ENCODE measurements around the gene TMEM184B.

TMEM184B gene

GRCh38 chr22:38271101-38271500, 1.7 kb downstream of the TMEM184B start:
- no peak for TF ChIP-seq ZFX (IDR thresholded peaks at IDR 0.05)
- TF ChIP-seq CTCF (conservative IDR thresholded peaks at IDR 0.05), result no peak
- no peak overlapping the region for H3K27ac ChIP-seq

- TF ChIP-seq CTCF (conservative IDR thresholded peaks at IDR 0.05) (no peak), ZFX (IDR thresholded peaks at IDR 0.05) (no peak)
- no peak overlapping the region for H3K27ac ChIP-seq
These were observed 2.5 kb downstream of the TMEM184B start for GRCh38 chr22:38270091-38270992.

- TF ChIP-seq CTCF (conservative IDR thresholded peaks at IDR 0.05) (no peak), ZFX (IDR thresholded peaks at IDR 0.05) (no peak)
- no peak overlapping the region for H3K27ac ChIP-seq
These were observed 3.3 kb downstream of the TMEM184B start for GRCh38 chr22:38269466-38269865.

GRCh38 chr22:38267086-38267485, 5.7 kb downstream of the TMEM184B start:
- no peak overlapping the region for H3K27ac ChIP-seq
- TF ChIP-seq ZFX (IDR thresholded peaks at IDR 0.05) (no peak), CTCF (conservative IDR thresholded peaks at IDR 0.05) (no peak)

- TF ChIP-seq CTCF (conservative IDR thresholded peaks at IDR 0.05), result no peak
- no peak for TF ChIP-seq ZFX (IDR thresholded peaks at IDR 0.05)
- no peak overlapping the region for H3K27ac ChIP-seq
These were observed 6.7 kb downstream of the TMEM184B start for GRCh38 chr22:38266120-38266519.

- TF ChIP-seq CTCF (conservative IDR thresholded peaks at IDR 0.05) (no peak), ZFX (IDR thresholded peaks at IDR 0.05) (no peak)
- H3K27ac ChIP-seq, result no peak overlapping the region
These were observed 8.4 kb downstream of the TMEM184B start for GRCh38 chr22:38264322-38264843.

- no peak overlapping the region for H3K27ac ChIP-seq
- TF ChIP-seq CTCF (conservative IDR thresholded peaks at IDR 0.05), result no peak; the same call in 1 of the 2 replicates
- no peak for TF ChIP-seq ZFX (IDR thresholded peaks at IDR 0.05)
These were observed 10.6 kb downstream of the TMEM184B start for GRCh38 chr22:38262051-38262795.
